ENCODE data around the gene MAP2K6. TPM values are rescaled to one million over a fixed set of nuclear protein-coding genes. Genes with fewer than 3 reads are reported as not detected.

The MAP2K6 gene
- total and polyA plus RNA-seq, 8 donors = 1.0 to 25.5 (median 4.6) TPM; not detected in 1

DNA sequence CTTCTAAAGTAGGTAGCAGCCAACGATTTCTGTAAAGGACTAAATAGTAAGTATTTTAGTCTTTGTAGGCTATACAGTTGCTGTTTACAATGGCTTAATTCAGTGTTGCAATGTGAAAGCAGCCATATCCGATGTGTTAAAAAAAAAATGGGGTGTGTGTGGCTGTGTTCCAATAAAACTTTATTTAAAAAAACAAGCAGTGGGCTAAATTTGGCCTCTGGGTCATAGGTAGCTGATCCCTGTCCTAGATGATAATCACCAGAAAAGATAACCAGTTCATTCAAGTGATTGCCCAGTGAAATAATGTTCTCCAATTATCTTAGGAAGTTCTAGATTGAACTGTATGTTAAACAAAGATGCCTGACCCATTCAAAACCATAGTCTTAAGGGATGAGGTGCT is 124.3 kb downstream of the MAP2K6 start:
- Histone ChIP-seq H3K9me3 (no peaks in the 10 kb centered on the region), H3K4me3 (no peak overlapping the region), H3K27ac (no peak overlapping the region), H3K27me3 (no peaks in the 10 kb centered on the region), H3K4me1 (no peaks in the 10 kb centered on the region), H3K36me3 (peaks cover 0 to 75% (median 50%) of the 10 kb centered on the region in 4 donors)
- DNase-seq = no peak
- intact Hi-C loops (cut with DNase I; ENCODE audit: low total_unique reads) = no loop called here
- TF ChIP-seq, protein P1, sequence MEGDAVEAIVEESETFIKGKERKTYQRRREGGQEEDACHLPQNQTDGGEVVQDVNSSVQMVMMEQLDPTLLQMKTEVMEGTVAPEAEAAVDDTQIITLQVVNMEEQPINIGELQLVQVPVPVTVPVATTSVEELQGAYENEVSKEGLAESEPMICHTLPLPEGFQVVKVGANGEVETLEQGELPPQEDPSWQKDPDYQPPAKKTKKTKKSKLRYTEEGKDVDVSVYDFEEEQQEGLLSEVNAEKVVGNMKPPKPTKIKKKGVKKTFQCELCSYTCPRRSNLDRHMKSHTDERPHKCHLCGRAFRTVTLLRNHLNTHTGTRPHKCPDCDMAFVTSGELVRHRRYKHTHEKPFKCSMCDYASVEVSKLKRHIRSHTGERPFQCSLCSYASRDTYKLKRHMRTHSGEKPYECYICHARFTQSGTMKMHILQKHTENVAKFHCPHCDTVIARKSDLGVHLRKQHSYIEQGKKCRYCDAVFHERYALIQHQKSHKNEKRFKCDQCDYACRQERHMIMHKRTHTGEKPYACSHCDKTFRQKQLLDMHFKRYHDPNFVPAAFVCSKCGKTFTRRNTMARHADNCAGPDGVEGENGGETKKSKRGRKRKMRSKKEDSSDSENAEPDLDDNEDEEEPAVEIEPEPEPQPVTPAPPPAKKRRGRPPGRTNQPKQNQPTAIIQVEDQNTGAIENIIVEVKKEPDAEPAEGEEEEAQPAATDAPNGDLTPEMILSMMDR (IDR thresholded peaks at IDR 0.05) = no peak
- TF ChIP-seq POLR2A (IDR thresholded peaks at IDR 0.05) (no peak), EP300 (IDR thresholded peaks at IDR 0.05) (no peak), POLR2AphosphoS5 (IDR thresholded peaks at IDR 0.05) (no peak)
- WGBS, 5 donors = 86 to 96% (median 89%) methylated on average over 2 of the region's 2 CpGs

DNA sequence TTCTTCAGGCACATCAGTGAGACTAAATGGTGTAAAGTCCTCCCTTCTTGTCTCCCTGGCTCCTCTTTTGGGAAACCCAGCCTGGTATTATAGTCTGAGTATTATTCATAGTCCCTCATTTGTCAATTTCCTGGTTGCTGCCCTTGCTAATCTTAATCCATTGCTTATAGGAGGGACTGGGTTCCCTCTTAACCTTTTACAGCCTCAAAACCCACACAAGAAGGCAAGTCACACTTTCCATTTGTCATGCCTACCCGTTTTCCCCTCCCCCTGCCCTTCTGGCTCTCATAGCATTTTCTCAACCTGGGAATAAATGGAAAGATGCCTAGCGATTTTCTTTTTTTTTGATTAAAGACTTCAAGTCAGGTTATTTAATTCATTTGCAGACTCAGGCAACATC is 124.8 kb downstream of the MAP2K6 start:
- WGBS, 5 donors = 68 to 80% (median 77%) methylated on average over 2 of the region's 2 CpGs
- Histone ChIP-seq H3K9me3 (no peaks in the 10 kb centered on the region), H3K27ac (no peak overlapping the region), H3K27me3 (no peaks in the 10 kb centered on the region), H3K36me3 (peaks cover 0 to 70% (median 45%) of the 10 kb centered on the region in 4 donors), H3K4me1 (no peaks in the 10 kb centered on the region), H3K4me3 (no peak overlapping the region)
- no peak for TF ChIP-seq EP300 (IDR thresholded peaks at IDR 0.05)
- TF ChIP-seq, protein P1 (IDR thresholded peaks at IDR 0.05) = no peak
- no peak for TF ChIP-seq POLR2AphosphoS5 (IDR thresholded peaks at IDR 0.05)
- no peak for TF ChIP-seq POLR2A (IDR thresholded peaks at IDR 0.05)
- intact Hi-C loops (cut with DNase I; ENCODE audit: low total_unique reads) = no loop called here
- DNase-seq = no peak

DNA sequence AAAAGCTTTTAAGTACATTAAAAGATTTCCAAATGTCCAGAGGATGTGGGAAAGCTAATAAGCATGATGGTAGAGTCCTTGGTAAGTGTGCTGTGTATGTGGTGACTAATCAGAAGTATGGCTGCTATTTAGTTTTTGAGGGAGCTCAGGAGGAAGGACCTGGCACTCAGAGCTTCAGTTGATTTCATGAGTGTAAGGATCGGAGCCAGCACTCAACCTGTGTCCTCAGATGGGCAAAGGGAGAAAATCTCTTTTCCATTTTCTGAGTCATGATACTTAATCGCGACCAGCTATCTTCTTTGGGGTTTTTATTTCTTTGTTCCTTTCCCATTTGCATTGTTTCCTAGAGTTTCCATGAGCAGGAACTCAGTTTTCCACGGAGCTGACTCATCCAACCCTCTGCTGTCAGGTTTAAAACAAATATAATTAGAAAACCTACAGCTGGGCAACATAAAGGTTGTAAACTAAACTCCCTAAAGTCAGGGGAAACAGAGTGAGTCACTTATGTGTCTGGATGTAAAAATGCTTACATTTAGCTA is 125.4 kb downstream of the MAP2K6 start:
- WGBS, 5 donors = 57 to 77% (median 73%) methylated on average over 4 of the region's 4 CpGs

DNA sequence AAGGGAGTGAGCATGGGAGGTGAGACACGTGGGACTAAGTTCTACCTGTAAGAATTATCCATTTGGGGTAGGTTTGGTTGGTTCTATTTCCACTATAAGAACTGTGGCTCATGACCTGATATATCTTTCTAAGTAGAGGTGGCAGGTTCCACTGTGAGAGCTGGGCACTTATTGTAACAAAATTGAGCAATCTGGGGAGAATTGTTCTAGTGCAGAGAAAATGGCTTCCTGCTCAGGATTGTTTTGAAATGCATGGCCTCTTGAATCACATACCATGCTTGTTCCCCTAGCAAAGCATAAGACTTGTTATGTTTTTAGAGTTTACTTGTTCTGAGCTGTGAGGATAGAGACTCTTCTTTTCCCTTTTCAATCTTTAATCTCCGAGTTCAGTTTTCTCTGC is 125.9 kb downstream of the MAP2K6 start:
- Histone ChIP-seq H3K4me1 (no peaks in the 10 kb centered on the region), H3K4me3 (no peak overlapping the region), H3K9me3 (no peaks in the 10 kb centered on the region), H3K27me3 (no peaks in the 10 kb centered on the region), H3K27ac (no peak overlapping the region), H3K36me3 (peaks cover 0 to 59% (median 42%) of the 10 kb centered on the region in 4 donors)
- intact Hi-C loops (cut with DNase I; ENCODE audit: low total_unique reads) = no loop called here
- TF ChIP-seq, protein P1 (IDR thresholded peaks at IDR 0.05) = no peak
- TF ChIP-seq EP300 (IDR thresholded peaks at IDR 0.05) (no peak), POLR2AphosphoS5 (IDR thresholded peaks at IDR 0.05) (no peak), POLR2A (IDR thresholded peaks at IDR 0.05) (no peak)
- no peak for DNase-seq
- 81 to 83% (median 82%) methylated on average over 2 of the region's 2 CpGs for WGBS, 5 donors

More for the DNA sequence above, 125.4 kb downstream of the MAP2K6 start:
- Histone ChIP-seq H3K36me3 (peaks cover 0 to 64% (median 42%) of the 10 kb centered on the region in 4 donors), H3K27me3 (no peaks in the 10 kb centered on the region), H3K4me3 (no peak overlapping the region), H3K4me1 (no peaks in the 10 kb centered on the region), H3K9me3 (no peaks in the 10 kb centered on the region), H3K27ac (no peak overlapping the region)
- intact Hi-C loops (cut with DNase I; ENCODE audit: low total_unique reads) = no loop called here
- no peak for DNase-seq
- TF ChIP-seq EP300 (IDR thresholded peaks at IDR 0.05) = no peak
- TF ChIP-seq, protein P1 (IDR thresholded peaks at IDR 0.05) = no peak
- TF ChIP-seq POLR2A (IDR thresholded peaks at IDR 0.05) = no peak
- no peak for TF ChIP-seq POLR2AphosphoS5 (IDR thresholded peaks at IDR 0.05)
